ENCODE measurements around the gene KLLN. TPM values are rescaled to one million over a fixed set of nuclear protein-coding genes. Genes with fewer than 3 reads are reported as not detected.
"Not testable (repeated sequence)": the region's sequence is repeated elsewhere in the genome, so short reads cannot be mapped to it uniquely, and the experiment has no call there.

The KLLN gene
- total RNA-seq, 1 donor from 2014 or later: 0.98 TPM

DNA sequence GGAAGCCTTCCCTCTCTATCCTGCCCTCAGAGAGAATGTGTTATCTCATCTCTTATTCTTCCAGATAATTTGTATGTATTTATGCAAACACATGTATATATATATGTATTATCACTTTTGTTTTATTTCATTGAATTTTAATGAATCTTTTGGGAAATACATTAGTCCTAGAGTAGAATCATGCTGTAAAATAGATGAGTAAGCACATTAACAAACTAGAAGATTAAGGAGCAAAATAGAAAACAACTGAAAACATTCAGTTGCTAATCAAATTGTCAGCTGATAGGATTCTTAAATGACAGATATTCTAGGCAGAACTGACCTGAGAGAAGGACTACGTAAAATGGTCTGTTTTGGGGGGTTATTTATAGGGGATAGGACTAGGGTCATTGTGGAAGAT, 11.2 kb downstream of the KLLN start:
- Mint-ChIP-seq H3K27ac (ENCODE audit: unreplicated experiment) (no peak overlapping the region), H3K4me1 (peaks cover 12% of the 10 kb centered on the region), H3K27me3 (ENCODE audit: low read depth) (no peaks in the 10 kb centered on the region), H3K36me3 (ENCODE audit: low read depth) (no peaks in the 10 kb centered on the region), H3K4me3 (no peak overlapping the region), H3K9me3 (no peaks in the 10 kb centered on the region)
- no peak for DNase-seq (ENCODE audit: low read depth, low spot score)
- TF ChIP-seq, protein P1, sequence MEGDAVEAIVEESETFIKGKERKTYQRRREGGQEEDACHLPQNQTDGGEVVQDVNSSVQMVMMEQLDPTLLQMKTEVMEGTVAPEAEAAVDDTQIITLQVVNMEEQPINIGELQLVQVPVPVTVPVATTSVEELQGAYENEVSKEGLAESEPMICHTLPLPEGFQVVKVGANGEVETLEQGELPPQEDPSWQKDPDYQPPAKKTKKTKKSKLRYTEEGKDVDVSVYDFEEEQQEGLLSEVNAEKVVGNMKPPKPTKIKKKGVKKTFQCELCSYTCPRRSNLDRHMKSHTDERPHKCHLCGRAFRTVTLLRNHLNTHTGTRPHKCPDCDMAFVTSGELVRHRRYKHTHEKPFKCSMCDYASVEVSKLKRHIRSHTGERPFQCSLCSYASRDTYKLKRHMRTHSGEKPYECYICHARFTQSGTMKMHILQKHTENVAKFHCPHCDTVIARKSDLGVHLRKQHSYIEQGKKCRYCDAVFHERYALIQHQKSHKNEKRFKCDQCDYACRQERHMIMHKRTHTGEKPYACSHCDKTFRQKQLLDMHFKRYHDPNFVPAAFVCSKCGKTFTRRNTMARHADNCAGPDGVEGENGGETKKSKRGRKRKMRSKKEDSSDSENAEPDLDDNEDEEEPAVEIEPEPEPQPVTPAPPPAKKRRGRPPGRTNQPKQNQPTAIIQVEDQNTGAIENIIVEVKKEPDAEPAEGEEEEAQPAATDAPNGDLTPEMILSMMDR (conservative IDR thresholded peaks at IDR 0.05): no peak

DNA sequence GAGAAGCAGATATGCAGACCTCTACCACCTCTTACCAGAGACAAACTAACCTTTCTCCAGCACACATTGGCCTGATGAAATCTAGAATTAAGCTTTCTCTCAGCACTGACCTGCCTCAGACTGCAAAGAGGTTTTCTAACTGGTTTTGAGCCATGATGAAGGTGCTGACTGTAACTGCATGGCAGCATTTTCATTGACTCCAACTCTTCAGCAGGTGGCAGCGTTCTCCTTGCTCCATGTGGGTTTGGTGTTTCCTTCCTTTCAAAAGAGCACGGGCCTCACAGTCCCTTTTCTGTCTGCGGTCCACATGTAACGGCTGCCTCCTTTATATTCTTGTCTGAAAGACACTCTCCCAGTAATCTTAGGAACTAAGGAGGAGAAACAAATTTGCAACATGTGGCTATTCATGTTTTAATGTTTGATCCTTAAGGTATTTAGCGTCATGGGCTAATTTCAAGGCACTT, 12.6 kb downstream of the KLLN start:
- Mint-ChIP-seq H3K9me3 (no peaks in the 10 kb centered on the region), H3K27me3 (ENCODE audit: low read depth) (no peaks in the 10 kb centered on the region), H3K36me3 (ENCODE audit: low read depth) (no peaks in the 10 kb centered on the region), H3K4me3 (no peak overlapping the region), H3K4me1 (peaks cover 12% of the 10 kb centered on the region), H3K27ac (ENCODE audit: unreplicated experiment) (no peak overlapping the region)
- peak; percentile 13 for DNase-seq (ENCODE audit: low read depth, low spot score)
- TF ChIP-seq, protein P1 (conservative IDR thresholded peaks at IDR 0.05): peak; percentile 71

DNA sequence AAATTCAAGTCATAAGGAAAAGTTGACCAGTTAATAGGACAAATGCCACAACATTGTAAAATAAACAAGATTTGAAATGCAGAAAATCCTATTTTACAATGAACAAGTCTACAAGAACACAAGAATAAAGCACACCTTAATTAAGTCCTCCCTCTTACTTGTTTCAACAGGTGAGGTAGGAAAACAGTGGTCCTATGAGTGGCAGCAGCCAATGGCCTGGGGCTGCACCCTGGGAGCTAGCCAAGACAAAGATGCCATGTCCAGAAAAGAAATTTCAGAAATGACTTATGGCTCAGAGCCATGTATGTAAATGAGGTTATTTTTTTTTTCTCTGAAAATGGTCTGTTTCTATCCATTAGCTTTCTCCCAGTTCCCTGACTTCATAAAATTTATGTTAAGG, 14.3 kb downstream of the KLLN start:
- DNase-seq (ENCODE audit: low read depth, low spot score): no peak
- H3K27ac Mint-ChIP-seq (ENCODE audit: unreplicated experiment): no peak overlapping the region
- TF ChIP-seq, protein P1 (conservative IDR thresholded peaks at IDR 0.05): no peak
- H3K9me3 Mint-ChIP-seq: no peaks in the 10 kb centered on the region
- H3K27me3 Mint-ChIP-seq (ENCODE audit: low read depth): no peaks in the 10 kb centered on the region
- no peak overlapping the region for H3K4me3 Mint-ChIP-seq
- H3K36me3 Mint-ChIP-seq (ENCODE audit: low read depth): no peaks in the 10 kb centered on the region
- peaks cover 12% of the 10 kb centered on the region for H3K4me1 Mint-ChIP-seq

DNA sequence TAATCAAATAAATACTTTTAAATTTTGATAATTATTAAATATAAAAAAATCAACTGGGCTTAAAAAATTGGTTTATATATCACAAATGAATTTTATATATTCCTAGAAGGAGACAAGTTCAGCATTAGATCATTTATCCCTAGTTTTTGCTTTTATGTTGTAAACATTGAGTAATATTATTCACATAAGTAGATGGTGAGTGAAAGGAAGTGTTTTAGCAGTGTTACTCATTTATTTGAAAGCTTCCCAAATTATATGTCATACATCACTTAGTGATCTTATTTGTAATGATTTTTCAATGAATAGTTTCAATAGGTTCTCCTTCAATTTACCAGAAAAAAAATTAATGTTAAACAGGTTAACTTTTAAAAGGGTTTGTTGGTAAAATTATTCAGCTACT, 15.8 kb downstream of the KLLN start:
- no peak for DNase-seq (ENCODE audit: low read depth, low spot score)
- Mint-ChIP-seq H3K27ac (ENCODE audit: unreplicated experiment) (no peak overlapping the region), H3K36me3 (ENCODE audit: low read depth) (no peaks in the 10 kb centered on the region), H3K4me1 (peaks cover 18% of the 10 kb centered on the region), H3K4me3 (no peak overlapping the region), H3K9me3 (peaks cover 5% of the 10 kb centered on the region), H3K27me3 (ENCODE audit: low read depth) (no peaks in the 10 kb centered on the region)
- TF ChIP-seq, protein P1 (conservative IDR thresholded peaks at IDR 0.05): no peak

DNA sequence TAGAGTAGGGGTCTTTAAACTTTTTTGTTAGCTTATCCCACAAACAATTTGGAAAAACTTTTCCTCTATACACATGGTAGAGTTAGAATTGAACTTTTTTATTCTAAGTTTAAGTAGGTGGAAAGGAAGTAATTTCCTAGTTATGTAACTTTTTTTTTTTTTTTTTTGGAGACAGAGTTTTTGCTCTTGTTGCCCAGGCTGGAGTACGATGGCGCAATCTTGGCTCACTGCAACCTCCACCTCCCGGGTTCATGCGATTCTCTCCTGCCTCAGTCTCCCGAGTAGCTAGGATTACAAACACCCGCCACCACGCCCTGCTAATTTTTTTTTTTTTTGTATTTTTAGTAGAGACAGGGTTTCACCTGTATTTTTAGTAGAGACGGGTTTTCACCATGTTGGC, 16.6 kb downstream of the KLLN start:
- DNase-seq (ENCODE audit: low read depth, low spot score); H3K4me3 Mint-ChIP-seq; H3K9me3 Mint-ChIP-seq; H3K36me3 Mint-ChIP-seq (ENCODE audit: low read depth); H3K27ac Mint-ChIP-seq (ENCODE audit: unreplicated experiment); H3K27me3 Mint-ChIP-seq (ENCODE audit: low read depth): not testable (repeated sequence)
- H3K4me1 Mint-ChIP-seq: peaks cover 18% of the 10 kb centered on the region

DNA sequence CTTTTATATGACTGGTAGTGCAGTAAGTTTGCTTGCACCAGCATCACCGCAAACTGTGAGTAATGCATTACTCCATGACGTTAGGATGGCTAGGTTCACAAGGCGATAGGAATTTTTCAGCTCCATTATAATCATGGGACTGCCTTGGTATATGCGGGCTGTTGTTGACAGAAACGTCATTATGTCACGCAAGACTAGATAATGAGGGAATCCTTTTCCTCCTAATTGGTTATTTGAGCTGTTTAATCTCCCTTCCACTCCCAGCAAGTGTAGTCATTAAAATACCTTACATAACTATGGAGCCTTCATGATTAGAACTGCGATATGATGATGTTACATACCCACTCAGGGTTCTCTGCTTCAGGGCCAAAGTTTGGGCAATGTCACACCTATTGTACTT, 17.3 kb downstream of the KLLN start:
- no peak for DNase-seq (ENCODE audit: low read depth, low spot score)
- H3K27me3 Mint-ChIP-seq (ENCODE audit: low read depth): no peaks in the 10 kb centered on the region
- no peak overlapping the region for H3K27ac Mint-ChIP-seq (ENCODE audit: unreplicated experiment)

More for the DNA sequence above, 17.3 kb downstream of the KLLN start:
- TF ChIP-seq, protein P1 (conservative IDR thresholded peaks at IDR 0.05): no peak
- no peaks in the 10 kb centered on the region for H3K36me3 Mint-ChIP-seq (ENCODE audit: low read depth)
- H3K4me1 Mint-ChIP-seq: peaks cover 14% of the 10 kb centered on the region
- peaks cover 5% of the 10 kb centered on the region for H3K9me3 Mint-ChIP-seq
- H3K4me3 Mint-ChIP-seq: no peak overlapping the region

Data from neural crest cell (in vitro differentiated cells).